ENCODE results near the gene TMC1.

GRCh38 chr9:72733895-72734294, 212.5 kb downstream of the TMC1 start:
- TF ChIP-seq YY1 (IDR thresholded peaks at IDR 0.05; ENCODE audit: insufficient read depth, insufficient read length): no peak
- no peak for TF ChIP-seq ZNF274 (IDR thresholded peaks at IDR 0.05; ENCODE audit: low read depth, low read length)
